Endothelial cell of umbilical vein (primary cell): Measurements from ENCODE around the gene MSX2. TPM values are rescaled to one million over a fixed set of nuclear protein-coding genes. Genes with fewer than 3 reads are reported as not detected.

ENCODE experiments used
- BruUV-seq: library from RNA; stranded (reverse); fragments of 400-500 nt; replicated peaks from 2 replicates; lab custom pipeline; 2021; lab: Mats Ljungman, UMichigan
- CTCF ChIA-PET: fragments of 300-600, 350-600 bp; sonication (Branson Sonifier 250); formaldehyde crosslinking; loops from one replicate; lab custom pipeline; 2021; ENCODE audit warnings: antibody characterized with exemption, inconsistent platforms; lab: Charles Lee
- POLR2A ChIA-PET: fragments of 300-600, 350-600 bp; sonication (Branson Sonifier 250); formaldehyde crosslinking; loops from one replicate; lab custom pipeline; 2021; ENCODE audit warnings: antibody characterized with exemption, inconsistent platforms; lab: Charles Lee
- DNase-seq: peaks from one replicate; pipeline ENCODE4 v3.0.0-alpha.2; 2011; ENCODE audit warnings: low read depth, low spot score
- FAIRE-seq: peaks from 2 replicates; lab custom pipeline; 2011; peaks lifted over from hg19 to GRCh38; lab: Jason Lieb, UNC
- H2AFZ ChIP-seq: 2 replicates; pipeline ENCODE4 v1.6.0; 2012; ENCODE audit warnings: low read depth, low read length, control low read depth, inconsistent platforms
- H3K27ac ChIP-seq: 2 replicates; pipeline ENCODE4 v1.5.1; 2011; ENCODE audit warnings: low read depth, mild to moderate bottlenecking, control low read depth, low read length, moderate library complexity; ENCODE audit not compliant: insufficient read depth
- H3K27me3 ChIP-seq, 2 experiments: 2 replicates each; pipeline versions ENCODE4 v1.6.0 to v1.6.1; 2011; ENCODE audit warnings: low read length in 2 of 2, mixed read lengths in 1 of 2; ENCODE audit not compliant: control insufficient read depth in 2 of 2, insufficient read depth in 2 of 2
- H3K36me3 ChIP-seq, 2 experiments: 2 replicates in 1 of 2; 3 replicates in 1 of 2; pipeline ENCODE4 v1.5.1; 2011; ENCODE audit warnings: low read length in 2 of 2, mild to moderate bottlenecking in 1 of 2, moderate library complexity in 1 of 2; ENCODE audit not compliant: control insufficient read depth in 2 of 2, insufficient read depth in 2 of 2; ENCODE audit errors: extremely low read depth in 1 of 2
- H3K4me1 ChIP-seq: 3 replicates; pipeline ENCODE4 v1.5.1; 2011; ENCODE audit warnings: mild to moderate bottlenecking, low read length; ENCODE audit not compliant: control insufficient read depth, insufficient read depth; ENCODE audit errors: extremely low read depth
- H3K4me2 ChIP-seq: 2 replicates; pipeline ENCODE4 v1.6.1; 2011; ENCODE audit warnings: low read length, control low read depth, mixed read lengths; ENCODE audit not compliant: insufficient read depth
- H3K4me3 ChIP-seq, 3 experiments: fragments of 200-600 bp in 1 of 3; sonication (generic), shearing (Covaris generic) in 1 of 3; replicated peaks in 1 of 3; 2 replicates each; pipeline ENCODE4 v1.5.1; 2011 to 2016; ENCODE audit warnings: control low read depth in 3 of 3, low read length in 3 of 3, mild to moderate bottlenecking in 2 of 3, inconsistent platforms in 1 of 3, low read depth in 1 of 3, moderate library complexity in 1 of 3; ENCODE audit not compliant: insufficient read depth in 1 of 3
- H3K79me2 ChIP-seq: 2 replicates; pipeline ENCODE4 v1.6.0; 2012; ENCODE audit warnings: low read length, inconsistent platforms; ENCODE audit not compliant: control insufficient read depth, insufficient read depth
- H3K9ac ChIP-seq: replicated peaks from 2 replicates; pipeline ENCODE3; 2011; ENCODE audit warnings: low read length, control low read depth; ENCODE audit not compliant: insufficient read depth; ENCODE audit errors: extremely low read depth
- H3K9me1 ChIP-seq: replicated peaks from 3 replicates; pipeline ENCODE4 v1.6.0; 2011; ENCODE audit warnings: mild to moderate bottlenecking, low read length; ENCODE audit not compliant: control insufficient read depth, insufficient read depth; ENCODE audit errors: extremely low read depth
- H3K9me3 ChIP-seq: replicated peaks from 2 replicates; pipeline ENCODE4 v1.5.1; 2012; ENCODE audit warnings: low read length, inconsistent platforms; ENCODE audit not compliant: control insufficient read depth, insufficient read depth
- H4K20me1 ChIP-seq: replicated peaks from 2 replicates; pipeline ENCODE3; 2011; ENCODE audit warnings: mild to moderate bottlenecking, low read length; ENCODE audit not compliant: control insufficient read depth, insufficient read depth; ENCODE audit errors: extremely low read depth
- EZH2 ChIP-seq: IDR thresholded peaks from 2 replicates; pipeline ENCODE4 v1.6.1; 2012; ENCODE audit warnings: borderline replicate concordance, low read depth, mild to moderate bottlenecking, moderate library complexity, low read length, inconsistent platforms; ENCODE audit not compliant: severe bottlenecking
- FOS ChIP-seq: IDR thresholded peaks from 2 replicates; pipeline ENCODE4 v1.6.1; 2011; ENCODE audit warnings: mild to moderate bottlenecking, low read length, moderate library complexity, borderline replicate concordance; ENCODE audit not compliant: insufficient read depth
- GATA2 ChIP-seq: IDR thresholded peaks from 2 replicates; pipeline ENCODE4 v1.7.0; 2011; ENCODE audit warnings: low read depth, mild to moderate bottlenecking, moderate library complexity, mixed read lengths, low read length; ENCODE audit not compliant: insufficient read length, insufficient read depth
- JUN ChIP-seq: IDR thresholded peaks from 2 replicates; pipeline ENCODE4 v1.6.1; 2011; ENCODE audit warnings: borderline replicate concordance, low read depth; ENCODE audit not compliant: insufficient read length, insufficient read depth
- MYC ChIP-seq: IDR thresholded peaks from one replicate; pipeline ENCODE4 v1.6.1; 2011; ENCODE audit warnings: mild to moderate bottlenecking, low read depth, low read length
- POLR2A ChIP-seq: IDR thresholded peaks from 2 replicates; pipeline ENCODE4 v1.6.1; 2012; ENCODE audit warnings: low read depth, mild to moderate bottlenecking, control low read depth, low read length
- POLR2AphosphoS5 ChIP-seq: IDR thresholded peaks from 2 replicates; pipeline ENCODE4 v1.6.1; 2012; ENCODE audit warnings: low read depth, mild to moderate bottlenecking, control low read depth, low read length, moderate library complexity; ENCODE audit not compliant: insufficient read depth
- dilution Hi-C: fragments of 300-500 bp; cut with MboI; formaldehyde crosslinking; loops from one replicate; pipeline ENCODE4 v1.15.0; 2019; ENCODE audit warnings: low sequenced_read_pairs; ENCODE audit not compliant: extremely low pct_ligation_motif_present
- intact Hi-C: fragments of 100-400 bp; cut with micrococcal nuclease; formaldehyde crosslinking; loops from one replicate; pipeline ENCODE4 v1.10.0; 2022
- polyA plus RNA-seq, 4 experiments: library from polyadenylated mRNA; depleted of rRNA in 3 of 4; stranded (reverse) in 3 of 4; unstranded in 1 of 4; fragments of >200 nt; gene quantifications; 2 replicates each; pipeline versions ENCODE4 v1.2.1 to v1.2.3, GENCODE V29; 2011 to 2012; ENCODE audit warnings: missing spikeins in 1 of 4
- total RNA-seq: library from RNA; stranded (reverse); gene quantifications from 2 replicates; pipeline ENCODE4 v1.2.3, GENCODE V29; 2021
- TF ChIP-seq, protein P1 (sequence below), 2 donors: IDR thresholded peaks; 1 replicate in 1 of 2; 2 replicates in 1 of 2; pipeline ENCODE4 v1.5.1; 2011; ENCODE audit warnings: low read length in 2 of 2, mild to moderate bottlenecking in 2 of 2, moderate library complexity in 2 of 2, control low read depth in 1 of 2, inconsistent platforms in 1 of 2, low read depth in 1 of 2; ENCODE audit not compliant: insufficient read depth in 1 of 2; ENCODE audit errors: extremely low read depth in 1 of 2
- TF ChIP-seq, protein P2 (sequence below): IDR thresholded peaks from 2 replicates; pipeline ENCODE4 v1.6.1; 2011; ENCODE audit not compliant: insufficient read depth, insufficient read length

The MSX2 gene
- total and polyA plus RNA-seq, 2 donors (not counting 3 experiments of a cell fraction or from before 2014, with no cell fraction given) = not detected

DNA sequence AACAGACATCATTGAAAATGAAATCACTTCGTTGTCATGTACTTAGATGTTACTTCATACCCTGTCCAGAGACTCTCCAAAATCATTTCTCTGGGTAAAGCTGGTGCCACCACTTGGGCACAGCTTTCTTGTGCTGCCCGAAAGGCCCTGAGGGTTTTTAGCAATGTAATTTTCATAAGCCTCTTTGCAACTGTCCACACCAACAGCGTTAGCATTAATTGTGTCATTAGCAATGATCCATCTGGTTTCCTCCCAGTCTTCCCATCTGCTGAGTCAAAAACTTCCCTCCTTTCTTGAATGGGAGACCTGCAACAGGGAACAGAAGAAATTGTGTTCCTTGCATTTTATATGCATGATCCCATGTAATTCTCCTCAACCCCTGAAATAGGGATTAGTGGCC lies 8.6 kb upstream of the MSX2 start:
- no peak overlapping the region for H3K27ac ChIP-seq
- H3K4me1 ChIP-seq = no peaks in the 10 kb centered on the region
- no peak overlapping the region for H3K4me3 ChIP-seq
- H2AFZ ChIP-seq = no peak overlapping the region
- FAIRE-seq (no peak), DNase-seq (no peak)
- TF ChIP-seq POLR2A (no peak), GATA2 (no peak), FOS (no peak), MYC (no peak), JUN (no peak), POLR2AphosphoS5 (no peak), EZH2 (no peak)
- TF ChIP-seq, protein P1, sequence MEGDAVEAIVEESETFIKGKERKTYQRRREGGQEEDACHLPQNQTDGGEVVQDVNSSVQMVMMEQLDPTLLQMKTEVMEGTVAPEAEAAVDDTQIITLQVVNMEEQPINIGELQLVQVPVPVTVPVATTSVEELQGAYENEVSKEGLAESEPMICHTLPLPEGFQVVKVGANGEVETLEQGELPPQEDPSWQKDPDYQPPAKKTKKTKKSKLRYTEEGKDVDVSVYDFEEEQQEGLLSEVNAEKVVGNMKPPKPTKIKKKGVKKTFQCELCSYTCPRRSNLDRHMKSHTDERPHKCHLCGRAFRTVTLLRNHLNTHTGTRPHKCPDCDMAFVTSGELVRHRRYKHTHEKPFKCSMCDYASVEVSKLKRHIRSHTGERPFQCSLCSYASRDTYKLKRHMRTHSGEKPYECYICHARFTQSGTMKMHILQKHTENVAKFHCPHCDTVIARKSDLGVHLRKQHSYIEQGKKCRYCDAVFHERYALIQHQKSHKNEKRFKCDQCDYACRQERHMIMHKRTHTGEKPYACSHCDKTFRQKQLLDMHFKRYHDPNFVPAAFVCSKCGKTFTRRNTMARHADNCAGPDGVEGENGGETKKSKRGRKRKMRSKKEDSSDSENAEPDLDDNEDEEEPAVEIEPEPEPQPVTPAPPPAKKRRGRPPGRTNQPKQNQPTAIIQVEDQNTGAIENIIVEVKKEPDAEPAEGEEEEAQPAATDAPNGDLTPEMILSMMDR (IDR thresholded peaks at IDR 0.05; ENCODE audit: extremely low read depth in 1 of 2, insufficient read depth in 1 of 2, low read depth in 1 of 2, low read length in 2 of 2) = no peak
- TF ChIP-seq, protein P2, sequence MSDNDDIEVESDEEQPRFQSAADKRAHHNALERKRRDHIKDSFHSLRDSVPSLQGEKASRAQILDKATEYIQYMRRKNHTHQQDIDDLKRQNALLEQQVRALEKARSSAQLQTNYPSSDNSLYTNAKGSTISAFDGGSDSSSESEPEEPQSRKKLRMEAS = no peak
- no peaks in the 10 kb centered on the region for H3K79me2 ChIP-seq
- H3K4me2 ChIP-seq = no peak overlapping the region
- BruUV-seq = no TSS peak
- intact Hi-C loops (no loop called here), dilution Hi-C loops (no loop called here)
- POLR2A ChIA-PET = no interaction called here
- CTCF ChIA-PET = no interaction called here
- no peak overlapping the region for H3K9ac ChIP-seq
- H3K36me3 ChIP-seq = no peaks in the 10 kb centered on the region
- peaks cover 8 to 10% of the 10 kb centered on the region in 2 experiments for H3K27me3 ChIP-seq
- no peaks in the 10 kb centered on the region for H4K20me1 ChIP-seq
- H3K9me3 ChIP-seq = no peaks in the 10 kb centered on the region
- H3K9me1 ChIP-seq = no peaks in the 10 kb centered on the region
